ENCODE measurements around the gene ST3GAL3.

DNA sequence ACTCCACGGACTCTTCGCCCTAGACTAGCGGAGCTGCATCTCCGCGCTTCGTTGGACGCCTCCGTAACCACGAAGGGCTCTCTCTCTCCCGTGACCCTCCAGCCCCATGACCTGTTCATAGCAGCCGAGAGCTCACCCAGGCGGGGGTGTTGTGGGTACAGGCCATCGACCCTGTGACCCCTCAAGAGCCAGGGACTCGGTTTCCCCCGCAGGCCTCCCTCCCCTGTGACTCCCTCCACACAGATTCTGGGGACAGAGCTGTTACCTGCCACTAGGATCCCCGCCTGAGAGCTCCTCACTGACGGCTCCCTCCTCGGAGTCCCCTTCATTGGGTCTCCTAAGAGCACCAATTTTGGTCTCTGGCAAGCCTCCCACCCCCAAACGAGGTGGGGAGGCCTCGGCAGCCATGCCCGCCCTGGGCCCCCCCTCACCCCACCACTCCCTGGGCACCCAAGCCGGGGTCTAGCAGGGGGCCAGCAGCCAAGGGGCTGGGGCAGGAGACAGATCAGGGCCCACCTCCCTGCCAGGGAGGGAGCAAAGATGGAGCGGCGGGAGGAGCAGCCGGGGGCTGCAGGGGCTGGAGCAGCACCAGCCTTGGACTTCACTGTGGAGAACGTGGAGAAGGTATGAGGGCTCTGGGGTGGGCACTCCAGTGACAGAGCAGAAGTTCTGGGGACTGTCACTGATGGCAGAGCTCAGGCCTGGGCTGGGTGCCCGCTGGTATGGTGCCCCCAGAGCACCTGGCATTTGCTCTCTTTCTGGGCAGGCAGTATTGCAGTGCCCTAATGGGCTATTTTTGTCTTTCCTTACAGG, 239.9 kb downstream of the ST3GAL3 start:
- TF ChIP-seq POLR2A (IDR thresholded peaks at IDR 0.05): no peak
- TF ChIP-seq, protein P1, sequence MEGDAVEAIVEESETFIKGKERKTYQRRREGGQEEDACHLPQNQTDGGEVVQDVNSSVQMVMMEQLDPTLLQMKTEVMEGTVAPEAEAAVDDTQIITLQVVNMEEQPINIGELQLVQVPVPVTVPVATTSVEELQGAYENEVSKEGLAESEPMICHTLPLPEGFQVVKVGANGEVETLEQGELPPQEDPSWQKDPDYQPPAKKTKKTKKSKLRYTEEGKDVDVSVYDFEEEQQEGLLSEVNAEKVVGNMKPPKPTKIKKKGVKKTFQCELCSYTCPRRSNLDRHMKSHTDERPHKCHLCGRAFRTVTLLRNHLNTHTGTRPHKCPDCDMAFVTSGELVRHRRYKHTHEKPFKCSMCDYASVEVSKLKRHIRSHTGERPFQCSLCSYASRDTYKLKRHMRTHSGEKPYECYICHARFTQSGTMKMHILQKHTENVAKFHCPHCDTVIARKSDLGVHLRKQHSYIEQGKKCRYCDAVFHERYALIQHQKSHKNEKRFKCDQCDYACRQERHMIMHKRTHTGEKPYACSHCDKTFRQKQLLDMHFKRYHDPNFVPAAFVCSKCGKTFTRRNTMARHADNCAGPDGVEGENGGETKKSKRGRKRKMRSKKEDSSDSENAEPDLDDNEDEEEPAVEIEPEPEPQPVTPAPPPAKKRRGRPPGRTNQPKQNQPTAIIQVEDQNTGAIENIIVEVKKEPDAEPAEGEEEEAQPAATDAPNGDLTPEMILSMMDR (IDR thresholded peaks at IDR 0.05): no peak
- TF ChIP-seq POLR2AphosphoS5 (IDR thresholded peaks at IDR 0.05): no peak
